HCT116 (cell line): ENCODE results near the gene VPS33B. TPM values are rescaled to one million over a fixed set of nuclear protein-coding genes. Genes with fewer than 3 reads are reported as not detected.

Experiments used
- ATAC-seq: fragments of 200-7000 bp; cut with Tn5 transposase; 2 replicates; pipeline ENCODE4 v1.9.1; 2020; ENCODE audit warnings: mild to moderate bottlenecking, moderate library complexity
- BruUV-seq: library from RNA; stranded (reverse); fragments of 400-500 nt; replicated peaks from 2 replicates; lab custom pipeline; 2021; lab: Mats Ljungman, UMichigan
- CTCF ChIA-PET: fragments of 300-600 bp; sonication (Branson Sonifier 250); formaldehyde crosslinking; loops from one replicate; lab custom pipeline; 2021; ENCODE audit warnings: antibody characterized with exemption; lab: Charles Lee
- POLR2A ChIA-PET: fragments of 300-600, 350-600 bp; sonication (Branson Sonifier 250); formaldehyde crosslinking; loops from one replicate; lab custom pipeline; 2021; ENCODE audit warnings: antibody characterized with exemption; lab: Charles Lee
- RAD21 ChIA-PET, 2 experiments: fragments of 300-600 bp; sonication (Branson Sonifier 250); formaldehyde crosslinking; loops; one replicate each; lab custom pipeline; 2023; ENCODE audit warnings: low total read pairs in 2 of 2; ENCODE audit not compliant: uncharacterized antibody in 2 of 2, unreplicated experiment in 2 of 2, low non-redundant PET in 1 of 2; lab: Charles Lee
- DNase-seq: peaks from one replicate; pipeline ENCODE4 v3.0.0-alpha.2; 2010; ENCODE audit warnings: low read depth, low spot score
- H2AFZ ChIP-seq: fragments of 200-600 bp; shearing (Covaris generic), sonication (generic); 2 replicates; pipeline ENCODE4 v1.6.1; 2017; ENCODE audit warnings: low read depth, mixed run types, mixed read lengths, antibody characterized with exemption, low read length; ENCODE audit not compliant: poor library complexity, severe bottlenecking
- H3K27ac ChIP-seq: 2 replicates; pipeline ENCODE4 v1.5.1; 2012; ENCODE audit warnings: low read depth, low read length
- H3K27me3 ChIP-seq: fragments of 200-600 bp; sonication (generic); 2 replicates; pipeline ENCODE4 v1.6.1; 2016; ENCODE audit warnings: mixed run types, low read length, mixed read lengths; ENCODE audit not compliant: insufficient read depth
- H3K36me3 ChIP-seq, 2 experiments: fragments of 200-500 bp in 1 of 2; fragments of 200-600 bp in 1 of 2; sonication (Bioruptor generic) in 1 of 2; sonication (generic) in 1 of 2; 2 replicates each; pipeline versions ENCODE4 v1.5.1 to v1.6.1; 2014 to 2016; ENCODE audit warnings: low read length in 2 of 2, inconsistent platforms in 1 of 2, mixed read lengths in 1 of 2, mixed run types in 1 of 2; ENCODE audit not compliant: insufficient read depth in 2 of 2, control insufficient read depth in 1 of 2
- H3K4me1 ChIP-seq, 2 experiments: fragments of 200-600 bp in 1 of 2; sonication (generic) in 1 of 2; 2 replicates each; pipeline versions ENCODE4 v1.5.1 to v1.6.1; 2012 to 2017; ENCODE audit warnings: low read length in 2 of 2, inconsistent platforms in 1 of 2, mild to moderate bottlenecking in 1 of 2, mixed read lengths in 1 of 2, mixed run types in 1 of 2, moderate library complexity in 1 of 2; ENCODE audit not compliant: insufficient read depth in 2 of 2, control insufficient read depth in 1 of 2
- H3K4me2 ChIP-seq: fragments of 200-600 bp; sonication (generic); 2 replicates; pipeline ENCODE4 v1.6.1; 2017; ENCODE audit warnings: mixed run types, low read length, mixed read lengths
- H3K4me3 ChIP-seq, 2 experiments: fragments of 200-600 bp in 1 of 2; sonication (generic) in 1 of 2; replicated peaks in 1 of 2; 2 replicates each; pipeline ENCODE4 v1.5.1; 2011 to 2016; ENCODE audit warnings: low read length in 2 of 2, control low read depth in 1 of 2, low read depth in 1 of 2, mild to moderate bottlenecking in 1 of 2, mixed read lengths in 1 of 2, mixed run types in 1 of 2
- H3K79me2 ChIP-seq: fragments of 200-600 bp; sonication (generic); 2 replicates; pipeline ENCODE4 v1.6.1; 2017; ENCODE audit warnings: mild to moderate bottlenecking, mixed run types, low read length, moderate library complexity, mixed read lengths; ENCODE audit not compliant: insufficient read depth
- H3K9ac ChIP-seq: fragments of 200-600 bp; sonication (generic); 2 replicates; pipeline ENCODE4 v1.6.1; 2016; ENCODE audit warnings: low read length, mixed read lengths
- H3K9me2 ChIP-seq: fragments of 200-600 bp; sonication (generic), shearing (Covaris generic); 2 replicates; pipeline ENCODE4 v1.6.1; 2017; ENCODE audit warnings: mixed run types, mild to moderate bottlenecking, moderate library complexity; ENCODE audit not compliant: insufficient read depth
- H3K9me3 ChIP-seq, 2 experiments: fragments of 200-500 bp in 1 of 2; fragments of 200-600 bp in 1 of 2; sonication (Bioruptor generic) in 1 of 2; sonication (generic) in 1 of 2; 2 replicates each; pipeline ENCODE4 v1.6.1; 2014 to 2017; ENCODE audit warnings: low read length in 2 of 2, mixed read lengths in 2 of 2, inconsistent platforms in 1 of 2, low read depth in 1 of 2, mild to moderate bottlenecking in 1 of 2, mixed run types in 1 of 2, moderate library complexity in 1 of 2; ENCODE audit not compliant: control insufficient read depth in 1 of 2, insufficient read depth in 1 of 2
- H4K20me1 ChIP-seq: fragments of 200-600 bp; sonication (generic), shearing (Covaris generic); 2 replicates; pipeline ENCODE4 v1.6.1; 2017; ENCODE audit warnings: mixed run types, mild to moderate bottlenecking, moderate library complexity; ENCODE audit not compliant: insufficient read depth
- CEBPB ChIP-seq: IDR thresholded peaks from 2 replicates; pipeline ENCODE4 v1.6.1; 2012; ENCODE audit warnings: low read depth
- CTCF ChIP-seq, 3 experiments: fragments of 200-600 bp in 1 of 3; sonication (generic) in 1 of 3; IDR thresholded peaks in 2 of 3; conservative IDR thresholded peaks in 1 of 3; 2 replicates each; pipeline ENCODE4 v1.5.1; 2012 to 2017; ENCODE audit warnings: low read depth in 2 of 3, low read length in 2 of 3, antibody characterized with exemption in 1 of 3, borderline replicate concordance in 1 of 3, control low read depth in 1 of 3, mild to moderate bottlenecking in 1 of 3, mixed read lengths in 1 of 3, mixed run types in 1 of 3, moderate library complexity in 1 of 3; ENCODE audit not compliant: insufficient read depth in 1 of 3
- EGR1 ChIP-seq: IDR thresholded peaks from 2 replicates; pipeline ENCODE4 v1.6.1; 2012; ENCODE audit warnings: low read depth
- EZH2 ChIP-seq: fragments of 200-600 bp; sonication (generic); IDR thresholded peaks from 2 replicates; pipeline ENCODE4 v1.6.1; 2017; ENCODE audit warnings: antibody characterized with exemption, mixed run types
- SP1 ChIP-seq: IDR thresholded peaks from 2 replicates; pipeline ENCODE4 v1.6.1; 2012; ENCODE audit warnings: low read depth
- ZFX ChIP-seq: fragments of 450-650 bp; IDR thresholded peaks from 2 replicates; pipeline ENCODE4 v1.6.1; 2017
- intact Hi-C: fragments of 100-400 bp; cut with micrococcal nuclease; formaldehyde crosslinking; loops from 2 replicates; pipeline ENCODE4 v1.10.0; 2022
- total RNA-seq: library from RNA; stranded (reverse); gene quantifications from one replicate; pipeline ENCODE4 v1.2.1, GENCODE V29; 2021; ENCODE audit not compliant: unreplicated experiment
- TF ChIP-seq, protein P1 (sequence below): IDR thresholded peaks from 2 replicates; pipeline ENCODE4 v1.6.1; 2011; ENCODE audit warnings: mild to moderate bottlenecking, low read length, moderate library complexity; ENCODE audit not compliant: insufficient replicate concordance; ENCODE audit errors: extremely low read depth
- TF ChIP-seq, protein P2 (sequence below): IDR thresholded peaks from 2 replicates; pipeline ENCODE4 v1.6.1; 2012

VPS33B gene
- total RNA-seq, 1 experiment from 2014 or later = 23.1 TPM

GRCh38 chr15:90968434-90968833 is 54.0 kb downstream of the VPS33B start:
- TF ChIP-seq EZH2 (no peak), CTCF (IDR thresholded peaks at IDR 0.05 in 2 of 3, conservative IDR thresholded peaks at IDR 0.05 in 1 of 3; ENCODE audit: borderline replicate concordance in 1 of 3, insufficient read depth in 1 of 3, low read depth in 2 of 3, low read length in 2 of 3) (no peak), CEBPB (no peak), SP1 (no peak), EGR1 (no peak), ZFX (no peak)
- TF ChIP-seq, protein P1, sequence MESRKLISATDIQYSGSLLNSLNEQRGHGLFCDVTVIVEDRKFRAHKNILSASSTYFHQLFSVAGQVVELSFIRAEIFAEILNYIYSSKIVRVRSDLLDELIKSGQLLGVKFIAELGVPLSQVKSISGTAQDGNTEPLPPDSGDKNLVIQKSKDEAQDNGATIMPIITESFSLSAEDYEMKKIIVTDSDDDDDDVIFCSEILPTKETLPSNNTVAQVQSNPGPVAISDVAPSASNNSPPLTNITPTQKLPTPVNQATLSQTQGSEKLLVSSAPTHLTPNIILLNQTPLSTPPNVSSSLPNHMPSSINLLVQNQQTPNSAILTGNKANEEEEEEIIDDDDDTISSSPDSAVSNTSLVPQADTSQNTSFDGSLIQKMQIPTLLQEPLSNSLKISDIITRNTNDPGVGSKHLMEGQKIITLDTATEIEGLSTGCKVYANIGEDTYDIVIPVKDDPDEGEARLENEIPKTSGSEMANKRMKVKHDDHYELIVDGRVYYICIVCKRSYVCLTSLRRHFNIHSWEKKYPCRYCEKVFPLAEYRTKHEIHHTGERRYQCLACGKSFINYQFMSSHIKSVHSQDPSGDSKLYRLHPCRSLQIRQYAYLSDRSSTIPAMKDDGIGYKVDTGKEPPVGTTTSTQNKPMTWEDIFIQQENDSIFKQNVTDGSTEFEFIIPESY = no peak
- TF ChIP-seq, protein P2, sequence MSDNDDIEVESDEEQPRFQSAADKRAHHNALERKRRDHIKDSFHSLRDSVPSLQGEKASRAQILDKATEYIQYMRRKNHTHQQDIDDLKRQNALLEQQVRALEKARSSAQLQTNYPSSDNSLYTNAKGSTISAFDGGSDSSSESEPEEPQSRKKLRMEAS = no peak
- Histone ChIP-seq H3K9me3 (no peaks in the 10 kb centered on the region), H3K36me3 (peaks cover 53 to 59% of the 10 kb centered on the region in 2 experiments; a peak in 3 of 4 replicates), H3K4me2 (no peak overlapping the region), H3K27me3 (no peaks in the 10 kb centered on the region), H4K20me1 (no peaks in the 10 kb centered on the region), H3K27ac (no peak overlapping the region), H3K9me2 (no peaks in the 10 kb centered on the region), H3K9ac (no peak overlapping the region), H3K4me3 (no peak overlapping the region), H2AFZ (no peak overlapping the region), H3K4me1 (no peaks in the 10 kb centered on the region), H3K79me2 (peaks cover 17% of the 10 kb centered on the region)
- intact Hi-C loops = no loop called here
- DNase-seq (no peak), ATAC-seq (no peak)
- ChIA-PET POLR2A (no interaction called here), RAD21 (no interaction called here), CTCF (no interaction called here)
- BruUV-seq = no TSS peak
